ENCODE results near the gene SNRNP70.

Gene SNRNP70

DNA sequence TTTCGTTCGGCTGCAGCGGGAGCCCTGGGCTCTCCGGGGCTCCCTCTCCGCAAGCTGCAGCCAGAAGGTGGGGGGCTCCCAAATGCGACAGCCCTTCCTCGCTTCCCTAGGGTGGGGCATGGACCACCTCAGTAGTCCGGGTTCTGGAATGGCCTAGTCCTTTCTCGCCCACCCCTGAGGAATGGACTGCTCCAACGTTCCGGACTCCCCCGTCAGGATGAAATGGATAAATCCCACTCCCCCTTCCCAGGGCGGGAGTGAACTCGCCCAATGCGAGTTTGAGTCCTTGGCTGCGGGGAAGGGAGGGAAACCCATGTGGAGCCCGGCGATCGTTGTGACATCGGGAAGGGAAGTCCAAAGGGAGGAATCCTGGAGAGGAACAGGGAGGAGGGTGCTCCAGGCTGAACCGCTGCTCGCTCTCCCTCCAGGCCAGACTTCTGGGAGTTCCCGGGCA, 64.4 kb downstream of the SNRNP70 start:
- peak; percentile 64 for DNase-seq

DNA sequence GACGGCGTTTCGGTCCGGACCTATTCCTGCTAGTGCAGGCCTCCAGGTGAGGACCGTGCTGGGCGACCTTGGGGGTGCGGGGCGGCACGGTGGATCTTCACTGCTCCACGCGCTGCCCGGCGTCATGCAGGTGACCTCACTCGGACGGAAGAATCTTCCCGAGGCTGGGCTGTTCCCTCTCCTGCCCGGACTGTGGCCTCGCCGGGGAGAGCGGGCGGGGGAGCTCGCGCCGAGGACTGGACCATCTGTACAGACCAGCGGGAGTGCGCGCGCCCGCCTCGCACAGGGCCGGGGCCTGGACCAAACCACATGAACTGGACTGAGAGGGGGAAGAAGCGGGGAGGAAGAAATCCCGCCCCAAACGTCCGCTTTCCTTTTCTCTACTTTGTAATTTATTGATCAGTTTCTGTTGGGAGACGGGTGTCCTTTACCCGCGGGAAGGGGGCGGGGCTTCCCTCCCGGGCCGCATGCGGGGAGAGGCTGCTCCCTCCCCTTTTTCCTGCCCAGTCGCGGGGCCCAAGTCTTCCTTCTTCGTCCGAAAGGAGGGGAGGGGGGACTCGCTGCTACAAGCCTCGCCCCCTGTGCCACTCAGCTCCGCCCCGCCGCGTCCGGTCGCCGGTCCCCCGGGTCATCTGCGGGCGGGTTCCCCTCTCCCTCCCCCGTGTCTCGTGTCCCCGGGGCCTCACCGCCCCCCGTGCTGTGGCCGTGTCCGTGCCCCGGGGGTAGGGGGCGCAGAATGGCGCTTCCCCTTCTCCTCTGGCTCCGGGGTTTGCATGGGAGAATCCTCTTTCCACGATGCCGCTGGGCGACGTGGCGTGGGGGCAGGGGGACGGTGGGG, 65.1 kb downstream of the SNRNP70 start:
- peak; percentile 73 for DNase-seq

DNA sequence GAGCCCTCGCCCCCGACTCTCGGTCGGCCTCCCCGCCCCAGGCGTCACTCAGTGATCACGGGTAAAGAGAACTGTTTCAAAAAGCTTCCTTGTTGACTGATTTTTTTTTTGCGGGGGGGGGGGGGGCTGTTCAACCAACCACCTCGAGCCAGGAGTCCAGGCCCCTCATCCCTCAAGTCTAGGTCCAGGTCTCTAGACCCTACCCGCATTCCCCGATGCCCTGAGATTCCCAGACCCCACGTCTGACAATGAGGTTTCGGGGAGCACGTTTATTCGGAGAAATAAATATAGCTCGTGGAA, 65.6 kb downstream of the SNRNP70 start:
- DNase-seq = no peak

DNA sequence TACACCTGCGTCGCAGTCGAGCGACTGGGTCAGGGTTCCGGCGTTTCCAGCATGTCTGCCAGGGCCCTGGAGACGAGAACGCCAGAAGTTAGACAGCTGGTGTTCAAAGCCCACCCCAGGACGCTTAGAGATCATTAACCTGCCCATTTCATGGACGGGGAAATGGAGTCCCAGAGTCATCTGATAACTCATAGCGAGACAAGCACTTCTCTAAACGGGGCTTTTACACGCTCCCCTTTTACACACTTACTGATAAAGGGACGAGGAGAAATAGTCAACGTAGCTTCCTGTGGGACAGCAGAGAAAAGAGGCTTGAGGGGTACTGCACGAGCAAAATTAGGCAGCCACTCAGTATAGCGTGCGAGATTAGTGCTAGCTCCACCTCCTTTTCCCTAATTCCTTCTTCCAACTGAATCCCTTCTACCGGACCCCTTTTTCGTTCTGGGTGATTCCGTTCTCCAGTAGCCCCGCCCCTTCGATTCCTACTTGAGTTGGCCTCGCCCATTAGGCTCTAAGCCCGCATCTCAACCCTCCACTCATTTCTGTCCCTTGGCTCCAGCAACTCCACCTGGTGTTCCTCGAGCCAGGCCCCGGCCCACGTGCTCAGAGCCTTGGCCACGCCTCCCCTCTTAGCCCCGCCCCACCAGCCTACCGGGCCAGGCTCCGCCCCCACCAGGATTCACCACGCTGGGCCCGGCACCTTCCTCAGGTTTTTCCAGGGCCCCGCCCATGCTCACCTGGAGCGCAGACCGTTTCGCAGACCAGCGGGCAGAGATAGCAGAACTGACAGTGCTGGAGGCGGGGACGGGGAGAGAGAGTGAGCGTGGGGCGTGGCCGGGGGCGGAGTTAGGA, 66.2 kb downstream of the SNRNP70 start:
- DNase-seq = peak; percentile 97

DNA sequence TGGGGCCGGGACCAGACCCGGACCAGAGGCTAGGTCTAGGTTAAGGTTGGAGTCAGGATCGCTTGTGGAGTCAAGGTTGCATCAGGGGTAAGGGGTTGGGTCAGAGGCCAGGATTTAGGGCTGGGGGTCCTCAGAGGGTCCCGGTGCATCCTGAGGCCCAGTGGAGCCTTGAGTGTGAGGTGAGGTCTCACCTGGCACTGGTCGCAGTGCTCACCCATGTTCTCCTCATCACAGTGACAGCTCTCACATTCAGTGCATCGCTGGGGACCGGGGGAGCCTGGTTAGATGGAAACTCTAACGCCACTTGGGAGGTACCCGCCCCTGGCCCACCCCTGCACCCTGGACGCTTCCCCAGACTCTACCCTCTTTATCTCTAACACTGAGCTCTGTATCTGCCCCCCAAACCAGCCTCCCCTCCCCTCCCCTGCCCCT, 66.9 kb downstream of the SNRNP70 start:
- no peak for DNase-seq

DNA sequence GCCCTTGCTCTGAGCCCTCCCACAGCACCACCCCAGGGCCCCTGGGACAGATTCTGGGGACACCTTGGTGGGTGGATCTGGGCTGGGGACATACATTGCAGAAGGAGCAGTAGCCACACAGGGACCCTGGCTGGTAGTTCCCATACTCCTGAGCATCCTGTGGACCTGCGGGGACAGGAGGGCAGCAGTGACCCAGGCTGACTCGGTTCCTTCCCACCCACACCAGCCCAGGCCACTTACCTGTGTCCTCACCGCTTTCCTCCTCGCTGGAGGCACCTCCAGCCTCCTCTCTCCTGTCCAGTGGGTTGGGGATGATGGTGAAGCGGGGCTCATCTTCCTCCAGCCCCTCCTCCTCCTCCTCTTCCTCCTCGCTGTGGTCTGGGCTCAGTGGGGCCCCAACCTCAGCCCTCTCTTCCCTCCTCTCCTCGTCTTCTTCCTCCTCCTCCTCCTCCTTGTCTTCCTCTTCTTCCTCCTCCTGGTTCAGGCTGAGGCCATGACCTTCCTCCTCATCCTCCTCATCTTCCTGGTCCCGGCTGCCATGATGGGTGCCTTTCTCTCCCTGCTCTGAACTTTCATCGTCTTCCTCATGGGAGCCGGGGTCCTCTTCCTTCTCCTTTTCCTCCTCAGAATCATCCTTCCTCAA, 68.0 kb downstream of the SNRNP70 start:
- DNase-seq = no peak

DNA sequence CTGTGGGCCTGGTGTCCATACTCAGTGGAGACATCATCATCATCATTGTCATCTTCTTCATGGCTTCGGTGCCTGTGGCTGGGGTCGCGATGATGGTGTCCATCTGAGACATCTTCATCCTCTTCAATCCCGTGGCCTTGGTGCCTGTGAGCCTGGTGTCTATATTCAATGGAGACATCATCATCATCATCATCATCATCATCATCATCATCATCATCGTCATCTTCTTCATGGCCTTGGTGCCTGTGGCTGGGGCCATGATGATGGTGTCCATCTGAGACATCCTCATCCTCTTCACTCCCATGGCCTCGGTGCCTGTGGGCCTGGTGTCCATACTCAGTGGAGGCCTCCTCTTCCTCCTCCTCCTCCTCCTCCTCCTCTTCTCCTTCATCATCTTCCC, 69.0 kb downstream of the SNRNP70 start:
- no peak for DNase-seq

DNA sequence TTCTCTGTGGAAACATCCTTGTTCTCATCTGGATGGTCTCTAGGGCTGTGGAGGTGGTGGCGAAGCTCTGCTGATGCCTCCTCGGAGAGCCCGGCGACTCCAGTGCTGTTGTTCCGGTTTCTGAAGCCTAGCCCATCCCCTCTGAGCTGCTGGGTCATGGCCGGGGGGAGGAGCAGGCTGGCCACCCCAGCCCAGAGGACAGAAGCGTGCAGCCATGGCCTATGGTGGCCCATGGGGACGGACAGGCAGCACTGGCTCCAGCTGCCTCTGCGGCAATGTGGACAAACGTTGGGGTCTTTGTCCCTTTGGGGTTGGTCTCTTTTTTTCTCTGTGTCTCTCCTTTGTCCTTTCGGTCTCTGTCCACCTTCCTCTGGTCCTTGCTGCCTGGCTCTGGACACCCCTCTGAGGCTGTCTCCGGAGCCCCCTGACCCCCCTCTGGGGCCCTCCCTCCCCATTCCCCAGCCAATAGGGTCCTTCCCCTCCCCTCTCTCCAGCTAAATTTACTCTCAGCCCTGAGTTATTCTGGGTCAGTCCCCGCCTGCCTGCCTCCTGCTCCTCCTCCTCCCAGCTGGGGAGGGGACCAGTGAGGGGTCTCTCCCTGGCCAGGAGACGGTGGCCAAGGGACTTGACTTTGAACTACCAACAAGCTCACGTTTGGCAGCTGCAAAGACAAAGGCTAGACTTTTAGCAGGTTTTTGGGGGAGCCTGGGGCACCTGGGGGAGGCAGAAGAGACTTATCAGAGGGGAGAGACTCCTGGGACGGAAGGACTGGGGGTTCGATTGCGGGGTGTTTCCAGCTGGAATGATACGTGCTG, 70.0 kb downstream of the SNRNP70 start, which contains the start of gene HRC:
Gene HRC, minus strand, starts transcription at position 392 of the 815 bp plus-strand sequence. Its CDS starts 159 bp downstream, at position 233.
- DNase-seq = no peak

DNA sequence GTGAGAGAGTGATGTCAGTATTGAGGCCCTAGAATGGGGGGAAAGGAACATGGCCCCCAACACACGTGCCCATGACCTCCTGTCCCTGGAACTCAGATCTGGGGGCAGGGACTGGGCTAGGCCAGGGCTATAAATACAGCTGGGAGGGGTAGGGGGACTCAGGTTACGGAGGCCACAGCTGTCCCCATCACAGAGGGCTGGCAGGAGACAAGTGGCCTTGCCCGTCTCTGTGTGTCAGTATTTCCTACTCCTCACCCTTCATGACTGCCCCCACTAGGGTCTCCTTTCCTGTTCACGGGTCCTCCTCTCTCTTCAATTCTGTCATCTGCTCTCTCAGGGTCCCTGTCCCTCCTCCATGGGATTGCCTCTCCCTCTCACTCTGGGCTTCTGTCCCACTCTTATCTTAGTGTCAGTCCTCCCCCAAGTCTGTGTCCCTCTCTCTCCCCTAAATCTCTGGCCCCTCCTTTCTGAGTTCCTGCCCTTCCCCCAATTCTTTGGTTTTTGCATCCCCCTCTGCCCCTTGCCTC, 70.6 kb downstream of the SNRNP70 start:
- DNase-seq = no peak

DNA sequence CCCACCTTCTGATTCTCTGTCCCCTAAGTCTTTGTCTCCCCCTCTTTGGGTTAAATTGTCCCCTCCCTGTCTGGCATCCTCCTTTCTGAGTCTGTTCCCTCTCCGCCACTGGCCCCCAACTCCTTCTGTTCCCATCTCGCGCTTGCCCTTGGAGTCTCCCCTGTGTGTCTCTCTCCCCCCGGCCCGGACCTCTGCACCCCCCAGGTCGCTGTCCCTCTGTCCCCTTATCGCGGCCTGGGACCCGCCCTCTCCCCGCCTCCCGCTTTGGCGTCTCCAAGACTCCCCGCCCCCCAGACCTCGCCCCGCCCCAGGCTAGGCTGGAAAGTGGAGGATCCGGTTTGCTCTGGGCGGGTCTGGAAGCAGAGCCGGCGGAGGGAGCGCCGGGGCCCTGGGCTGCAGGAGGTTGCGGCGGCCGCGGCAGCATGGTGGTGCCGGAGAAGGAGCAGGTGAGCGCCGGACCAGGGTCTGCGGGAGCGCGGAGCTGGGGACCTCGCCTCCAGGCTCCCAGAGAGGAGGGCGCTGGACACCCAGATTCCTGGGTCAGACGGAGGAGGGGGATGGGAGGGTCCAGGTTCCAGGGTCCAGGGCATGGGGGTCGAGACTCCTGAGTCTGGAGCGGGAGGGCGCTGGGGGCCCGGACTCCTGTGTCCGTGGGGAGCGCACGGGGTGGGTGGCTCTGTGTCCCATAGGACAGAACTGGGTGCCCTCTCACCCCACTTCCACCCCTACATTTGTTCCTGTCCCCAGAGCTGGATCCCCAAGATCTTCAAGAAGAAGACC, 72.4 kb downstream of the SNRNP70 start, which contains the start of gene TRPM4:
Gene TRPM4, plus strand, starts transcription at position 348 of the 780 bp plus-strand sequence. Its CDS starts 75 bp downstream, at position 423.
- DNase-seq = peak; percentile 62

Measured in DMS153 (cell line).